GM21390 (cell line): ENCODE results near the gene CDYL.
A peak's percentile ranks its signal among the peaks of the same experiment; 100 is the strongest.

Experiments used
- ATAC-seq: cut with Tn5 transposase; IDR thresholded peaks from one replicate; pipeline ENCODE4 v1.9.1; 2021; ENCODE audit not compliant: unreplicated experiment

CDYL gene

DNA sequence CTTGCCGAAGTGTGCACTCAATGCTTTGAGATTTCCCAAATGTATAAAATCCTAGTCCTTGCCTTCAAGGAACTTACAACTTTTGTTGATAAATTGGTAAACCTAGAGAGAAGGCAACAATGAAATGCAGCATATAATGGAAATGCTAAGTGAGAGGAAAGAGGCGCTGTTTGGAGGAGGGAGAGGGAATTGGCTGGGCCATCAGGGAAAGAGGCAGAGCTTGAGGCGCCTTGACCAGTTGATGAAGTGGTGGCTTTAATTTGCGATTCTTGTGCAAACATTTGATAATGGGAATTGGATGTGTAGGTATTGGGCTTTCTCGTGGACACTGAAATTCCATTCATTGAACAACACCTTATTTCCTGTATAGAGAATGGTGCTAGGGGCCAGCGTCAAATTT lies 1.9 kb upstream of the CDYL start:
- no peak for ATAC-seq

DNA sequence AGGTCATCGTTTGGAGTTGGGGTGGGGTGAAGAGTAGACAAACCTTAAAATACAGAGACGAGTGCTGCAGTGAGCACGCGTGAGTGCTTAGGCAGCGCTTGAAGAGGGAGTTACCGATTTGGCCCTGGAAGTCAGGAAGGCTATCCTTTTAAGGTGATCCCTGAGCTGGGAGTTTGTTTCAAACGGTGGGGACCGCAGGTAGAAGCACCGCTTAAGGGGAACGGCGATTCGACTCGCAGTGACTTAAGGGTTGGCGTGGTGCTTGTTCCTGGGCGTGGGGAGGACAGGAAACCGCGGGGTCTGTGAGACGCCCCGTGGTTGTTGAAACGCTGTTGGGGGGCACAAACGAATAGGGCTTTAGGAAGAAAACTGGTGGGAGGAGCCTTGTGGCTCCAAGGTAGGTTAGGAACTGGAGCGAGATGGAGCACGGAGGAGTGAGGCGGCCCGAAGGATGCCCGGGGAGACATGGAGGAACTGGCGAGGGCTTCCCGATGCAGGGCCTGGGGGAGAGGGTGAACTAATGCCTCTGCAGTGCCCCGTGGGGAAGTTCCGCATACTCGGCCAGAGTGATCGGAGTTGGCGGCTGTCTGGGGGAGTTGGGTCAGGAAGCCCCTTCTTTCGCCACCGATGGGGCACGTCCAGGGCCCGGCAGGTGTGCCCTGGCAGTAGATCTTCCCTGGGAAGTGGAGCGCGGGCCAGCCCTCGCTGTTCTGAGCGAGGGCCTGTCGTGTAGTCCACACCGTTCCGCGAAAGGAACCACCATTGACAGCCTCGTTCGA lies 1.3 kb upstream of the CDYL start:
- ATAC-seq, result no peak

DNA sequence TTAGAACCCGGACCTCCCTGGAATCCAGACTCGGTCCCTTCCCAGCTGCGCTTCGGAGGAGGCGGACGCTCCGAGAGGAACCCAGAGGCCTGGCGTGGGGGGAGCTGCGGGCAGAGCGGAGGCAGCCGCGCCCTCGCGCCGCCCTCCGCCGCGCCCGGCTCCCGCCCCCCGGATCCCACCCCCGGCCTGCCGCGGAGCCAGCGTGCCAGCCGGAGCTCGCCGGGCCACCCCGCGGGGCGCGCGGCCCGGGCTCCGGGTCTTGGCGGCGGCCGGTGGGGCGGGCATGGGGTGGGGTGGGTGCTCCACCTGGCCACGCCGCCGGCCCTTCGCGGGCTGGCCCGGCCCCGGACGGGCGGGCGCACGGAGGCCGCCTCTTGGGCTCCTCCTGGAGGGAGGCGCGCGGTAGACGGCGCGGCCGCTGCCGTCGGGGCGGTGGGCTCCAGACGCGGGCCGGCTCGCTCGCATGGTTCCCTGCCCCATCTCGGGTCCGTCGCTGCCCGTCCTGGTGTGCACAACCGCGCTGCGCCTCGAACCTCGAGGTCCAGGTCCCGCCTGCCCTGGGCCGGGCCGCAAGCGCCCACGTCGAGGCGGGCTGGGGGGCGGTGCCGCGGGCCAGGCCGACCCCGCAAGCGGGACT lies 592 bp upstream of the CDYL start:
- ATAC-seq, result peak; percentile 47

DNA sequence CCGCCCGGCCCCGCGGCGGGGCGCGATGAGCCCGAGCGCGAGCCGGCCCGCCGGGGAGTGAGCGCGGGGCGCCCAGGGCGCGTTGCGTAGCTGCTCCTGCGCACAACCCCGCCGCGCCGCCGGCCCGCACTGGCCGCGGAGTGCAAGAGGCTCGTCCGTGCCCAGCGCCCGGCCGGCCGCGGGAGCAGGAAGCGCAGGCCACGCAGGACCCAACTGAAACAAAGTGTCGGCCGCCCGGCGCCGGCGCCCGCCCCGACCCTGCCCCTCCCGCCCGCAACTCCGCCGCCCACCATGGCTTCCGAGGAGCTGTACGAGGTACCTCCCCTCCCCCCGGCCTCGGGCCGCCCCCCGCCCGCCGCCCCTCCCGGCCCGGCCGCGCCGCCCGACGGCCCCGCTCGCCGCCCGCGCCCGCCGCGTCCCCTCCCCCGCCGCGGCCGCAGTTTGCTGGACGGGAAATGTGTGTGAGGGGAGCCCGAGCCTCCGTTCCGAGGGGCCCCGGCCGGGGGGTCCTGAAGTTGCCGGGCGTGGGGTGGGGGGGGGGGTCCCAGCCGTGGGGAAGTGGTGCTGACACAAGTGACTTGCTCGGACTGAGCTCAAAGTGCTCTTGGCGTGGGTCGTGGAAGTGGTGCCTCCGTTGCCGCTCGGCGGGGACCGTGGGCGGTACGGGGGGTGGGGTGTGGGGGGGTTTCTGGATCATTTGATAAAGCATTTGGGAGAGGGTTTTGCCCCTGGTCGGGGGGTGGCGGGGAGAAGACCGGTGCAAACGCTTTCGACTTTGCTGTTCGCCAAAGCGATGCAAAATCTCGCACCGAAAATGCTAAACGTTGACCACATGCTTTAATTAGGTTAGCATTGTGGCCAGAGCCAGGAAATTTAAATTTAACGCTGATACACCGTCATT lies 539 bp downstream of the CDYL start:
- no peak for ATAC-seq

DNA sequence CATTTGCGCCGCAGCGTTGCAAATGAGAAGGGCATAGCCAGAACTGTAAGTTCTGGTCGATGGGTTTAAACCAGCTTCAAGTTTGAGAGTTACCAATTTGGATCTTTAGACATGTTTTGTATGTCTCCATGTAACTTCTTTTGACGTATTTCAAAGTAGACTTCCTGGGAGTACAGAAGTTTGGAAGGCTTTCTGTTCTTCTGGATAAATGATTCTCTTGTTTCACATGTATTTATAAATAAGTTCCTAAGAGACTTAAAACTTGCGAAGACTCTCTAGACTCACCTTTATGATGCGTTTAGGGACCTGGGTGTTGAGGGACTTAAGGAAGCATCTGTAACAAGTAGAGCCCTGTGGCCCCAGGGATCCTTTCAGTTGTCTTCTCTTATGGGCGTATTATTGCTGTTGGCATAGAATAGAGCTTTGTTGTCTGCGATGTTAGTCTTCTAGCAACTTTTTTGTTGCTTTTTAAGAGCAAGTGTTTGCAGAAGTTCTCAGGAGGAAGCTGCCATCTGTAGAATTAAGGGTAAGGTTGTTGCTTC lies 1.3 kb downstream of the CDYL start:
- no peak for ATAC-seq

DNA sequence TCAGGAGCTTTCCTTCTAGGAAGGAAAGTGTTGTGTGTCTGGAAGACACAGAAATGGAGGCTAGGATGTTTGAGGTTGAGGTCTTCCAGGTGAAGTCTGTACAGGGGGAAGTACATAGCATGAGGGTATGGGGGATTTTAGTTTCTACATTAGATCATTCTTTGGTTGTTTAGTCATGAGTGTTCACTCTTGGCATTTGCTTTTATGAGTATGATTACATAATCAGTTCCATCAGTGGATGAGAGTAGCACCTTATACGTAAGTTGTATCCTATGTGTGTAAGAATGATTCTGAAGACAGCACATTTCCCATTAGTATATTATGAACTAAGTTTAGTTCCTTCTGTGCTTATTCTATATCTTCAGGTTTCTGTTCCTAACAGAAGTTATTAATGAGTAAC lies 1.9 kb downstream of the CDYL start:
- no peak for ATAC-seq

DNA sequence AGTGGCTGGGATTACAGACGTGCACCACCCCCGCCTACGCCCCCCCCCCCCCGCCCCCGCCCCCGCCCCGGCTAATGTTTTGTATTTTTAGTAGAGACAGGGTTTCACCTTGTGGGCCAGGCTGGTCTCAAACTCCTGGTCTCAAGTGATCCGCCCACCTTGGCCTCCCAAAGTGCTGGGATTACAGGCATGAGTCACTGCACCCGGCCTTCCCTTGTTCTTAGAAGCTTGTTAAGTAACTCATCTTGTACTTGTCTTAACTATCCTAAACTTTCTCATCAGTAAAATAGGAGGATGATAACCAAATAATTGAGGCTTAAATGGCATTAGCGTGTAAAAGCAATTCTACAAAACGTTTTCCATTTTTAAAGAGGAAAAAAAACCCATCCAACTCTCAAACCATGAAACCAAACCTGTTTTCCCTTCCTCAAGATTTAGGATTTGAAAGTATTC lies 4.2 kb downstream of the CDYL start:
- ATAC-seq, result no peak

DNA sequence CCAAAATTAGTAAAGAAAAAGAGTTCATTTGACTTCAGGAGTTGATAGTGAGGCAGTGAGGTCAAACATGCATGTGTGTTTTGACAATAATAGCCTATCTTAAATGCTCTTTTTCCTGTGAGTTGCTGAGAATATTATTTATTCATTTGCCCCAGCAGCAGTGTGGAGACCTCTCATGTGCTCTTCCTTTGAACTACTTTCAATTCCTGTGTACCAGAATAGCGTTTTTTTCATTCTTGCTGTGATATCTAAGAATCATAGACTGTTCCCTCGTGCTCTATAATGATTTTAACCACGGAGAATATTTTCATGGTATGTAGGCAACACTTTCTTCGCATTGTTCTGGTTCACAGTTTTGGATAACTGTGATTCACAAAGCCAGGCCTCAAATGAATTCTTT lies 5.2 kb downstream of the CDYL start:
- ATAC-seq, result peak; percentile 31

DNA sequence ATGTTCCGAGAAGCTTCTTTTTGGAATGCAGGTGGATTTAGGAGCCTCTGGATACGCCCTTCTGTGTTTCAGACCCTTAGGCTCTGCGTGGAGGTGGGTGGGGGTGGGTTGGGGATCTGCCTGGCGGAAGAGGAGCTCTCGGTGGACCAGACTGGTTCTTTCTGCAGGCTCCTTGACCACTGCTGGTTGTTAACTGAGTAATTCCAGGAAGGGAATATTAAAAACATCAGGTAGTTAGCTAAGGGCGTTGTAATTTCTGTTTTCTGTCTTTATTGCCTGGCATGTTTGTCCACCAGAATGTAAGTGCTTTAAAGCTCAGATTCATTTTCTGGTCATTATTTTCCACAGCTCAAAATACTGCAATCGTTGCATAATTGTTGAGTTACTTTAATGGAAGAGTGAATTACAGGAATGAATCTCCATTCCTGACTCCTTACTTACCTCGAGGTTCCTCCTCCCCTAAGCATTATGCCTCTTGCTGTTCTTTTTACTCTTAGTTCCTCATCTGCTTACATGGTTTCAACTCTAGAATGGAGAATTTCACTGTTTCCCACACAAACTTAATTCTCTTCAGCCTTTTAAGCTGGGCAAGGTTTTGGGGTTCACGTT lies 5.9 kb downstream of the CDYL start:
- ATAC-seq, result no peak

DNA sequence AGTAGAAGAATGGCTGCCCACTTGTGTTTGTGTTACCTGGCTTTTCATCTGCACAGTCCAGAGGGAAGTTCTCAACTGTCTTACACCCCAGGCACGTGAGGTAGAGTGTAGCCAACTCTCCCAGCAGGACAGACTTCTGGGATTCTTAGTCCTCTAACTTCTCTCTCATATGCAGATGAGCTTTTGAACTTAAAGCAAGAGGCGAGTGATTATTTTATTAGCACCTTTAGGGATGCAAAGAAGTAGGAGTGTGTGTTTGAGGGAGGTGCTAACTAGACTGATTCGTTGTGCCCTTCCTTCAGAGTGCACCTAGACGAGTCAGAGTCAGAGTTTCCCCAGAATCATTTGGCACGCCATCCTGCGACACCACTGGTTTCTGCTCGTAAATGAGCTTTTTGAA lies 10.8 kb downstream of the CDYL start:
- ATAC-seq, result no peak

DNA sequence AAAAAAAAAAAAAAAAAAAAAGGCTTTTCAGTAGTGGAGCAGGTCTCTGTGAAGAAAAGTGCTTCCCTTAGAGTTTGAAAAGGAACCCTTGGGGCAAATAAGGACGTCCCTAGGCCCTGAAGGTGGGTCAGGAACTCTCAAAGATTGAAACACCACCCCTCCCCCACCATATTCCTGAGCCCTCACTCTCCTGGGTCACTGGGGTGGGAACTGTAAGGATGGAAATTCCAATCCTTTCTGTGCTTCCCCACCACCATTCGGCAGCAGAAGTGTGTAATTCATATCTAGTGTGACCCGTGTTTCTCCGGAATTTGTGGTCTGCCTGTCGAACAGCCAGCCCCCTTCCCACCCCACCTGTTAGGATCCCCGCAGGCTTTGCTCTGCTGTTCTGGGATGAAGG lies 12.3 kb downstream of the CDYL start:
- no peak for ATAC-seq

DNA sequence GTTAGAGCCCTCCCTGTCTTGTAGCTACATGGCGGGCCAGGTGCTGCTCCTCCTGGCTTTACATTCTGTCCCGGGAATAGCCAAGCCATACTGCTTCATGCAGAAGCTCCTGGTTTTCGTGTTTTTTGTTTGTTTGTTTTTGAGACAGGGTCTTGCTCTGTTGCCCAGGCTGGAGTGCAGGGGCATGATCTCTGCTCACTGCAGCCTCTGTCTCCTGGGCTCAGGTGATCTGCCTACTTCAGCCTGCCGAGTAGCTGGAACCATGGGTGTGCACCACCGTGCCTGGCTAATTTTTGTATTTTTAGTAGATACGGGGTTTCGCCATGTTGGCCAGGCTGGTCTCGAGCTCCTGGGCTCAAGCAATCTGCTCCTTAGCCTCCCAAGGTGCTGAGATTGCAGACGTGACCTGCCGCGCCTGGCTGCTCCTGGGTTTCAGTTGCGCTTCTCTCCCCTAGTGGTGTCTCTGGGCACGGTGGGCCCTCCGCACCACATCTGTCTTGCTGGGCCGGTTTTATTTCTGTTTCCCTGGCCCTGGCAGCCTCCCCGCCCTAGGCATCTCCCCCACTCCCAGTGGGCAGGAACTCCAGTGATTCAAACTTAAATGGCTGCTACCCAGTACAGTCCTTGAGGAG lies 12.9 kb downstream of the CDYL start:
- ATAC-seq, result peak; percentile 94

DNA sequence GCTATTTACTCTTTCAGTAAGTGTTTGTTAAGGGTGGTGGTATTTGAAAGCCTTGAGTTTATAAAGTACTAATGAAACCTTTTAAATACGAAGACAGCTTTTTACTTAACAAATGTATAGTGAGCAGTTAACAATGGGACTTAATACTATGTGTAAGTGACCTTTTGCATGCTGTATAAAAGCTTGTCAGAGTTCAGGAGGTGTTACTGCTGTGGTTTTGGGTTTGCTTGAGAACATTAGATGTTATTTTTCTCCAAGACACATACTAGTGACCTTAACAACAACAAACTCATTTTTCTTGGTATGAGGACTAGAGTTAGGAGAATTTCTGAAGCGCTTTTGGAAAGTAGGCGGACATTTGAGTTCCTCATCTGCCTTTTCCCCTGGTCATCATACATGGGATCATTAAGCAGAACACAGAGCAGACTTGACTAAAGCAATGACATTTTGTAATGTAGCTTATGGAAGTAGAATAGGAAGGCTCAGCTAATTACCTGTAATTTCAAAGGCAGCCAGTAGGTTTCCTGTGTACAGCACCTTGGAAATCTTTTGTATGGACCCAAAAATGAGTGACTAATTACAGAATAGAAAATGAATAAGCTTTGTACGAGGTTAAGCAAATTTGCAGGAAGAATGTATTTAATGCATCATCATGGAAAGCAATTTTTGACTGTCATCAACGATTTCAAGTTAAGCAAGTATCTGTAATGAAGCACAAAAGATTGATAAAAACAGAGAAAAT lies 14.1 kb downstream of the CDYL start:
- no peak for ATAC-seq

DNA sequence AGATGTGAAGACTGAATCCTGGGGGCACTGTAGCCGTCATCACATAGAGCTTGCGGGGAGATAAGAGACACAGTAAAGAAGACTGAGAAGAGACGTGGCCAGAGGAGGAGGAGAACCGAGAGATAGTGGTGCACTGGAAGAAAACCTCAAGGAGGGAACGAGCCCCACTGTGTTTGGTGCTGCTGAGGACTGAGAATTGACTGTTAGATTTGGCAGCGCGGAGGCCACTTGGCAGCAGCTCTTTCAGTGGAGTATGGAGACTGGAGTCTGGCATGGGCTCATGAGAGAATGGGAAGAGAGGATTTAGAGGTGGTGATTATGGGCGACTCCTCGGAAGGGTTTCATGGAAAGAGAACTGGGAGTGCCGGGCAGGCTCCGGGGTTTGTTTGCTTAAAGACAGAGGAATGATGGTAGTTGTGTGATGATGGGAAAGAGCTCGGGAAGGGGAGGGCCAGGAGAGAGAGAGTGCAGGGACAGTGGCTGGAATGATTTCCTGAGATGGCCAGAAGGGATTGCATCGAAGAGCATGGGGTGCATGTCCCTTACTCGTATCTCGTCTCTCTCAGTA lies 18.0 kb downstream of the CDYL start:
- no peak for ATAC-seq

DNA sequence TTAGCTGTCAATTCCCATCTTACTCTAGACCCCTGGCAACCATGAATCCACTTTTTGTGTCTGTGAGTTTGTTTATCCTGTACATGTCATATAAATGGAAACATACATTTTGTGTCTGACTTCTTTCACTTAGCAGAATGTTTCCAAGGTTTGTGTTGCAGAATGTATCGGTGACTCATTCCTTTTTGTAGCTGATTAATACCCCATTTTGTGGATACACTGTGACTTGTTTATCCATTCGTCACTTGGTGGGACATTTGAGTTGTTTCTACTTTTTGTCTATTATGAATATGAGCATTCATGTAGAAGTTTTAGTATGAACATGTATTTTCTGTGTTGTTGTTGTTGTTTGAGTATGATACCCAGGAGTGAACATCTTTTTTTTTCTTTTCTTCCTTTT lies 21.4 kb downstream of the CDYL start:
- ATAC-seq, result no peak

DNA sequence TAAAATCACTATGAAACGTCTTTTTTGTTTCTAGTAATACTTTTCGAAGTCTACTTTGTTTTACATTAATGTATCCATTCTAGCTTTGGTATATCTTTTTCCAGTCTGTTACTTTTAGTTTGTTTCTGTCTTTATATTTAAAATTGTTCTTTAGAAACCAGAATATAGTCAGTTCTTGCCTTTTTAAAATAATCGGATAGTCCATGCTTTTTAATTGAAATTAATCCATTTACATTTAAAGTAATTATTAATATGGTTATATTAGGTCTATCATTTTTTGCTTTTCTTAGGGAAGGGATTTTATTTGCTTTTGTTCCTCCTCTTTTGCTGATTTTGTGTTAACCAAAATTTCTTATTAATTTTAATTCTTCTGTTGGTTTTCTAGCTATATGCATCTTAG lies 23.7 kb downstream of the CDYL start:
- no peak for ATAC-seq

DNA sequence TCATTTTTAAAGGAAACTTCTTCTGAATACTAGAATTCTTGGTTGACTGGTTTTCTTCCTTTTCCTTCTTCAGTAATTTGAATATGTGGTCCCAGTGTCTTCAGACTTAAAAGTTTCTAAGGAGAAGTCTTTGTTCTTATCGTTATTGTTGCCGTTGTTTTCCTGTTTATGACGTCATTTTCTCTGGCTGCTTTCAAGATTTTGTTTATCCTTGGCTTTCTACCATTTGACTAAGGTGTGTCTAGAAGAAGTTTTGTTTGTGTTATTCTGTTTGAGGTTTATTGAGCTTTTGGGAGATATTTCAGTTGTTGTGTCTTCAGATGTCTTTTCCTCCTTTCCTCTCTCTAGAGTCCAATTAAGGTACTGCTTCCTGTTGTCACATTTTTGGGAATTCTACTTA lies 24.5 kb downstream of the CDYL start:
- no peak for ATAC-seq

DNA sequence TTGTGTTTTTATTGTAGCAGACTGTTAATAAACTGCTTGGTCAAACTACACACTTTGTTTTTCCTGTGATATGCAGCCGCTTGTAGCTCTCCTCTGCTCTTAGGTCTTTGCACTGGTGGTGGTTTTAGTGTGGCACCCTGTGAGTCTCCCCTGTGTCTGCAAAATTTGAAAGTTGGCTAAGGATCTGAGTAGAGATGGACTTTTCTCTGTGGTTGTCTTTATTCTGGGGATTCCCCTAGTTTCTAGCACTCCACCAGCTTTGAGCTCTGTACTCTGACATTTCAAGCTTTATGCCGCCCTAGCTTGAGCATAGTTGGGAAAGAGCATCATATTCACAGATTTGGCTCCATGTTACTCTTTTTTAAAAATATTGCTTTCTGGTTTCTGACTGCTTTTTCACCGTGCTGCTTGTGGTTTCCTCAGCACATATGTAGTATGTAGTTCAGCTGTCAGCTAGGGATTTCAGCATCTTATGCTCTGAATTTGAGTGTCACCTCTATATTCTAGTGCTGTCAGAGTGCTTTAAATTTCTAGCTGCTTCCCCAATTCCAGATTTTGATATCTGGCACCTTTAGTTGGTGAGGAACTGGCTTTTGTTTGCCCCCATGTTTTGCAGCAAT lies 25.4 kb downstream of the CDYL start:
- peak; percentile 57 for ATAC-seq

DNA sequence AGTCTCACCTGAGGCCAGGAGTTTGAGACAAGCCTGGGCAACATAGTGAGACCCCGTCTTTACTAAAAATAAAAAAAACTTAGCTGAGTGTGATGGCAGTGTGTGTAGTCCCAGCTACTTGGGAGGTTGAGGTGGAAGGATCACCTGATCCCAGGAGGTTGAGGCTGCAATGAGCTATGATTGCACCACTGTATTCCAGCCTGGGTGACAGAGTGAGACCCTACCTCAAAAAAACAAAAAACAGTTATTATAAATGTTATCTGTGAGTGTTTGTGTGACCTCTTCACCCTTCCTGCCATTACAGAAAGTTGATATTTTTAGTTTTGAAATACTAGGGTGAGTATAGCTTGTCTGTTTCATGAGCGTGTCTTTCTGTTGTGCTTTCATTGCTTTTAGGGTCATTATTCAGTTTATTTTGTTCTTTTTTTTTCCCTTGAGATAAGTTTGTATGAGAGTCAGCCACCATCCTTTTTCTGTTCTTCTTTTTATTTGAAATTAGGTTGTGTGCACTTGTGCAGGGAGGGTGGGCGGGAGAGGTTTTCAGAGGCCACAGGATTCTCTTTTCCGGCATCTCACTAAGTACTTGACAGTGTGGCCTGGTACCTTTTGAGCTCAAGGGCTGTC lies 26.2 kb downstream of the CDYL start:
- ATAC-seq, result peak; percentile 69
